HG02943 (cell line): ENCODE measurements around the gene CSNK1E.
"Not testable (repeated sequence)": the region's sequence is repeated elsewhere in the genome, so short reads cannot be mapped to it uniquely, and the experiment has no call there.

ENCODE experiments used
- ATAC-seq: cut with Tn5 transposase; IDR thresholded peaks from one replicate; pipeline ENCODE4 v1.9.1; 2021; ENCODE audit warnings: mild to moderate bottlenecking, low read depth, moderate library complexity; ENCODE audit not compliant: unreplicated experiment

Gene CSNK1E

GRCh38 chr22:38317122-38317994 is at the start of gene CSNK1E:
Gene CSNK1E, minus strand, starts transcription at chr22:38317433. Its CDS starts 3,276 bp downstream, at chr22:38314157.
- no peak for ATAC-seq

- ATAC-seq = not testable (repeated sequence)
Measured at GRCh38 chr22:38365829-38366228, 48.6 kb upstream of the CSNK1E start.

- not testable (repeated sequence) for ATAC-seq
Measured at GRCh38 chr22:38365174-38365573, 47.9 kb upstream of the CSNK1E start.

- not testable (repeated sequence) for ATAC-seq
Measured at GRCh38 chr22:38360560-38360959, 43.3 kb upstream of the CSNK1E start.

GRCh38 chr22:38359817-38360216 is 42.6 kb upstream of the CSNK1E start:
- ATAC-seq = not testable (repeated sequence)

GRCh38 chr22:38357971-38358370 is 40.7 kb upstream of the CSNK1E start:
- not testable (repeated sequence) for ATAC-seq

- no peak for ATAC-seq
Measured at GRCh38 chr22:38355275-38355674, 38.0 kb upstream of the CSNK1E start.

GRCh38 chr22:38353701-38354100 is 36.5 kb upstream of the CSNK1E start:
- ATAC-seq = no peak

- ATAC-seq = no peak
Measured at GRCh38 chr22:38353142-38353629, 36.0 kb upstream of the CSNK1E start.

- ATAC-seq = no peak
Measured at GRCh38 chr22:38352436-38352835, 35.2 kb upstream of the CSNK1E start.

GRCh38 chr22:38350444-38351359 is 33.5 kb upstream of the CSNK1E start:
- ATAC-seq = no peak

- no peak for ATAC-seq
Measured at GRCh38 chr22:38348751-38349496, 31.7 kb upstream of the CSNK1E start.

GRCh38 chr22:38347944-38348750 is 30.9 kb upstream of the CSNK1E start:
- no peak for ATAC-seq

GRCh38 chr22:38347181-38347943 is 30.1 kb upstream of the CSNK1E start:
- no peak for ATAC-seq

- no peak for ATAC-seq
Measured at GRCh38 chr22:38346506-38346905, 29.3 kb upstream of the CSNK1E start.

- ATAC-seq = no peak
Measured at GRCh38 chr22:38345782-38346181, 28.5 kb upstream of the CSNK1E start.

- not testable (repeated sequence) for ATAC-seq
Measured at GRCh38 chr22:38339893-38340292, 22.7 kb upstream of the CSNK1E start.

GRCh38 chr22:38338772-38339379 is 21.6 kb upstream of the CSNK1E start:
- no peak for ATAC-seq
